TTC549 (cell line): ENCODE data around the gene AAK1.
"Not testable (repeated sequence)": the region's sequence is repeated elsewhere in the genome, so short reads cannot be mapped to it uniquely, and the experiment has no call there.

Experiments used
- FAIRE-seq: peaks from 2 replicates; lab custom pipeline; 2012; peaks lifted over from hg19 to GRCh38; lab: Jason Lieb, UNC

The AAK1 gene

GRCh38 chr2:69597843-69598610 lies 45.5 kb downstream of the AAK1 start:
- FAIRE-seq = no peak

- no peak for FAIRE-seq
Observed at GRCh38 chr2:69597105-69597504, 46.4 kb downstream of the AAK1 start.

DNA sequence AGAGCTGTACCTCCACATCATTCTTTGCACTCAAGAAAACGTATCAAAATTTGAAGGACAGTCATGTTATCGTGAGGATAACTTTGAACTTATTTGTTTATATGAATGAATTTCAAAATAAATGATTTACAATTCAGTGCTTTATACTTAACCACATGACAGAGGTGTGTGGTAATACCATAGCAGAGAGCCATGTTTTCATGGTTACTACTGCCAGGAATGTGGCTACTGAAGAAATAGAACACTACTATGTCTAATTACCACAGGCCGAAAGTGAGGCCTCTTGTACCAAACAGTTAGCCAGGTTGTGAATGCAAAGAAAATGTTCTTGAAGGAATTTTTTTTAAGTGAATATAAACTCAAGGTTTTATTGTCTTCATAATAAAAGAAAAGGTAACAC lies 49.2 kb downstream of the AAK1 start:
- no peak for FAIRE-seq

- no peak for FAIRE-seq
Observed at GRCh38 chr2:69592511-69592910, 51.0 kb downstream of the AAK1 start.

- FAIRE-seq = no peak
Observed at GRCh38 chr2:69589973-69590652, 53.4 kb downstream of the AAK1 start.

DNA sequence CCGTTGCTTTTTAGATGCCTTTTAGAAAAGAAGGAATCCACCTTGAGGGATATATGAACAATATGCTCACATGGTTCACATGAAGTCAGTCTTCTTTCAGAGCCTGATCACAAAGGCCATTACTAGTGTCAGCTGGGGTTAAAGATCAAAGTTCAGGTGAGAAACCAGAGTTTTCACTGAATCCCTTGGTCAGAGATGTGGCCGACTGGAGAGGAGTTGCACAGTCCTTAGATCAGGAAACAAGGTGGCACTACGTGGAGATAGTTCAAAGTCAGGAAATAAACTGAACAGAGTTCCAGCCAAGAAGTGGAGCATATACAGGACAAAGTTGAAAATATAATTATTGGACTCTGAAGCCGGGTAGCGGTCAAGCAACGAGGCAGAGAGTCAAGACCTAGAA lies 54.6 kb downstream of the AAK1 start:
- FAIRE-seq = no peak

- no peak for FAIRE-seq
Observed at GRCh38 chr2:69588403-69588802, 55.1 kb downstream of the AAK1 start.

- FAIRE-seq = no peak
Observed at GRCh38 chr2:69585855-69586555, 57.5 kb downstream of the AAK1 start.

GRCh38 chr2:69584127-69584889 lies 59.2 kb downstream of the AAK1 start:
- FAIRE-seq = no peak

DNA sequence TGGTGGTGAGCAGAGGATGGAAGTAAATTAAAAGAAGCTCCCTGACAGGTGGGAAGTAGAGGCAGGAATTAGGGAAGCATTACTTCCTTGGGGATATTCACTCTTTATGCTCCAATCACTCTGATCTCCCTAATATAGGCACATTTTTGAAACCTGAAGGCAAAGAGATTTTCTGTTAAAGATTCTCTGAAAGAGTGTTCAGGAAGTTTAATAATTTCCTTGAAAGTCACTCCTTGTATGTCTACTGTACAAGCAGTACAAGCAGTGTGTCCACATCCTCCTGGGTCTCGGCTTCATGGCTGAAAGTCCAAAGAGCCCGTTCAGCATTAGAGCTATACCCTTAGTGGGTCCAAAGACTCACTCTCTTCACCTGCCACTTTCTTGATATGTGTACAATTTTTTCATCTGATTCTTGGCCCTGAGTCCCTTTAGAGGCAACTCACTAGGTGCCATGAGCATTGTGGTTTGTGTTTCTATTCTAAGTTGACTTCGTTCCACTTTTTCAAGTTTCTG lies 60.2 kb downstream of the AAK1 start:
- no peak for FAIRE-seq

DNA sequence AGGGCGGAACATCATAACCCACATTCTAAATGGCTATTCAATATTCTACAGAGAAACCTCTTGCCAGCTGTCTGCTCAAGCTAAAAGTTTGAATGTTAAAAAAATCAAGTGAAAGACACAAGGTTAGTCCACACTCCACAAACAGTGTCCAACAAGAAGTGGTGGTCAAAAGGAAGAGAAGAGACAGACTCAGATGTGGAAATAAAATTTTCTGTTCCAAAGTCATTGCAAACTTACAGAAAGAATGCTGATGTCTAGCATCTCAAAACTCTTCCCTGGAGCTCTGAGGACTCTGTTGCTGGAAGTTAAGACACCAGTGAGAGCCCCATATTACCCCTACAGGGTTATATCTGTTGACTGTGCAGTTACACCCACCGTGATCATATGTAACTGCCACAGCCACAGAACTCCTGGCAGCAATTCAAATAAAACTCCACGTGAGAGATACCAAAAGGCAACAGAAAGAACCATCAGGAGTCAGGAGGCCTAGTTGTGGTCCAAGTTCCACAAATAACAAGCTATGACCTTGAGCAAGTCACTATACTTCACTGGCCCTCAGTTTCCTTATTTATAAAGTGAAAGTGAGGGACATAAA lies 60.9 kb downstream of the AAK1 start:
- FAIRE-seq = no peak

- FAIRE-seq = no peak
Observed at GRCh38 chr2:69581774-69582581, 61.6 kb downstream of the AAK1 start.

GRCh38 chr2:69580486-69580885 lies 63.1 kb downstream of the AAK1 start:
- no peak for FAIRE-seq

DNA sequence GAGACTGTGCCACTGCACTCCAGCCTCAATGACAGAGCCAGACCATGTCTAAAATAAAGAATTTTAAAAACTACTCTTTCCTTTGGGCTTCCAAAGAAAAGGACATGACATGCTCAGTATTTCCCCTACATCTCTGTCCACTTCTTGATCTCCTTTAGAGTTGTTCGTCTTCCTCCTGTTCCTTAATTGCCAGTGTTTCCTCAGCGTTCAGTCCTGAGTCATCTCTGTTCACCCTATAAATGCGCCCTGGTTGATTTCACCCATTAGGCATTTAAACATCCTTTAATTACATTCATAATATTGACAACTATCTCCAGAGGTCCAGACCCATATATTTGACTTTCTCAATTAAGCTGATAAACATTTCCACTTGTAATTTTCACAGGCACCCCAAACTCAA lies 64.0 kb downstream of the AAK1 start:
- FAIRE-seq = no peak

DNA sequence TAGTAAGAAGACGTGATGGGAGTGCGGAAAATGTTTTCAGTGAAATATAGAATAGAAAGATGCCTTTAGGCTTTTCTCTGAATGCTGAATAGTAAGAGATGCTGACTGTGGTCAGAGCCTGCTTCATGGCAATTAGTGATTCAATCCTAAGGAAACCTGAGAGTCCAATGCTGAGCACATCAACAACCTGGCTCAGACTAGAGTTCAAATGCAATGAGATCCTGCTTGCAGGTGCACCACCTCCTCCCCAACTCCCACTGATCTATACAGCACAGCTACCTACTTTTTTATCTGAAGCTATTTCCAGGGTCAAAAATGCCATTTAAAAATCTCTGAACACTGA lies 65.4 kb downstream of the AAK1 start:
- no peak for FAIRE-seq

DNA sequence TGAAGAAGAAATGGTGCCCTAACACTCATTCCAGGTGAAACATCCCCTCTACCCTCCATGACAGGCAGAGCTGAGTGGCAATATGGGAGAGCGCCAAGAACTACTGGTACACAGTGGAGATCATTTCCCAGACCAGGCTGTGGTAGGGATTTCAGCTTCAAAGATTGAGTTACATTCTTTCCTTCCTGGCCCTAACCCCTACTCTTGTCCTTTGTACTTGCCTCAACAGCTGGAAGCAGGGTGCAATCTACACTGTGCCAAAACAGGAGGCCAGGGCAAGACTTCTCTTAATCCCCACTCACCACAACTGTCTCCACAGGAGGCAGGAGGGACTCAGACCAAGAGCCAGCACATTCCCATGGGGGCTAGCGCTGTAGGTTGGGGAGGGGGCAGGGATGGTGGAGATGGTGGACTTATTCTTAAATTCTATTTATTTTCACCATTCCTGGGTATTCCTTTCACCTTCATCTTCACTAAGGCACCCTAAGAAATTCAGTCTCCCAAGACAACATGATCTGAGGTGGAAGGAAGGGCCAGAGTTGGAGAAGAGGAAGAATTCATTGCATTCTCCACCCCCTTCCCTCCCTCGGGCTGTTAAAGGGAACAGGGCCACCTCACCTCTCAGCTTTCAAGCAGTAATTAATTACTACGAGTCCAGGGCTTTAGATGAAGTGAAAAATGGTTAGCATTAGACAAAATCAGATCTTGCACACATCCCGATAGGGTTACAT lies 65.9 kb downstream of the AAK1 start:
- no peak for FAIRE-seq

DNA sequence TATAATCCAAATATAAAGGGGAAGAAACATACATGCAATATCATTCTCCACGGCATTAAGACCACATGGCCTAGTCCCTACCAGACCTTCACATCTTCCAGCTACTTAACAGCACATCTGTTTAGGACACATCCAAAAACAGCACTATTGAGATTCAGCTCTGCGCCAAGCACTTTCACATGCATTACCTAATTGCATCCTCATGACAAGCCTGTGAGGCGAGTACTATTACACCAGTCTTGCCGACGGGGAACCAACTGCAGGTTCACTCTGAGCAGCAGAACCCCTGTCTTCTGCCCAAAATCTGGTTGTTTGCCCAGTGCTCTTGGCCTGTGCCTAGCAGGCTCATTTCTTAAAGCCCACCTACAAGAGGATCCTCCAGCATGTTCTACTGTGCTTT lies 66.7 kb downstream of the AAK1 start:
- FAIRE-seq = no peak

- FAIRE-seq = no peak
Observed at GRCh38 chr2:69575926-69576325, 67.6 kb downstream of the AAK1 start.

- not testable (repeated sequence) for FAIRE-seq
Observed at GRCh38 chr2:69575371-69575770, 68.2 kb downstream of the AAK1 start.

GRCh38 chr2:69572641-69573040 lies 70.9 kb downstream of the AAK1 start:
- FAIRE-seq = no peak

GRCh38 chr2:69571189-69571588 lies 72.3 kb downstream of the AAK1 start:
- FAIRE-seq = no peak
